MM.1S (cell line): ENCODE results near the gene MGARP.

Experiments used
- DNase-seq: peaks from one replicate; pipeline ENCODE4 v3.0.0-alpha.2; 2015
- H2AFZ ChIP-seq: fragments of 300-600 bp; sonication (generic); 2 replicates; pipeline ENCODE4 v1.6.0; 2016; ENCODE audit warnings: antibody characterized with exemption, low read length
- H3F3A ChIP-seq: fragments of 300-600 bp; sonication (generic); 2 replicates; pipeline ENCODE4 v1.6.1; 2016; ENCODE audit warnings: mild to moderate bottlenecking, antibody characterized with exemption, low read length, moderate library complexity, mixed read lengths; ENCODE audit not compliant: insufficient read depth
- H3K27ac ChIP-seq: fragments of 300-600 bp; sonication (generic); 2 replicates; pipeline ENCODE4 v1.5.1; 2016; ENCODE audit warnings: mild to moderate bottlenecking, low read length
- H3K27me3 ChIP-seq: fragments of 300-600 bp; sonication (generic); replicated peaks from 2 replicates; pipeline ENCODE4 v1.6.0; 2016; ENCODE audit warnings: low read length; ENCODE audit not compliant: insufficient read depth
- H3K36me3 ChIP-seq: fragments of 300-600 bp; sonication (generic); replicated peaks from 2 replicates; pipeline ENCODE4 v1.6.1; 2016; ENCODE audit warnings: mild to moderate bottlenecking, low read length, mixed read lengths; ENCODE audit not compliant: insufficient read depth
- H3K4me1 ChIP-seq: fragments of 300-600 bp; sonication (generic); 2 replicates; pipeline ENCODE4 v1.6.1; 2016; ENCODE audit warnings: low read length, mixed read lengths
- H3K4me2 ChIP-seq: fragments of 300-600 bp; sonication (generic); 2 replicates; pipeline ENCODE4 v1.6.0; 2016; ENCODE audit warnings: low read depth, low read length
- H3K4me3 ChIP-seq: fragments of 300-600 bp; sonication (generic); 2 replicates; pipeline ENCODE4 v1.5.1; 2016; ENCODE audit warnings: low read length, mixed read lengths
- H3K79me2 ChIP-seq: fragments of 300-600 bp; sonication (generic); 2 replicates; pipeline ENCODE4 v1.6.1; 2016; ENCODE audit warnings: mixed run types, low read length, mixed read lengths
- H3K9ac ChIP-seq: fragments of 300-600 bp; sonication (generic); 2 replicates; pipeline ENCODE4 v1.6.1; 2016; ENCODE audit warnings: low read length, mixed read lengths
- H3K9me2 ChIP-seq: fragments of 300-600 bp; sonication (generic); replicated peaks from 2 replicates; pipeline ENCODE4 v1.6.1; 2016; ENCODE audit warnings: mild to moderate bottlenecking, low read length, mixed read lengths; ENCODE audit not compliant: insufficient read depth
- H3K9me3 ChIP-seq: fragments of 300-600 bp; sonication (generic); replicated peaks from 2 replicates; pipeline ENCODE4 v1.6.1; 2016; ENCODE audit warnings: mild to moderate bottlenecking, low read length, mixed read lengths; ENCODE audit not compliant: insufficient read depth
- H4K20me1 ChIP-seq: fragments of 300-600 bp; sonication (generic); 2 replicates; pipeline ENCODE4 v1.6.1; 2016; ENCODE audit warnings: mild to moderate bottlenecking, low read length, moderate library complexity, mixed read lengths; ENCODE audit not compliant: insufficient read depth
- EZH2 ChIP-seq: fragments of 300-600 bp; sonication (generic); optimal IDR thresholded peaks from 2 replicates; pipeline ENCODE3; 2017; ENCODE audit warnings: low read depth, mild to moderate bottlenecking, antibody characterized with exemption, low read length, mixed read lengths
- EZH2phosphoT487 ChIP-seq: fragments of 300-600 bp; sonication (generic); IDR thresholded peaks from 2 replicates; pipeline ENCODE4 v1.6.1; 2018; ENCODE audit warnings: antibody characterized with exemption, low read length
- TF ChIP-seq, protein P1 (sequence below): fragments of 300-600 bp; sonication (generic); IDR thresholded peaks from 2 replicates; pipeline ENCODE4 v1.5.1; 2016; ENCODE audit warnings: antibody characterized with exemption, low read length, mixed read lengths

The MGARP gene

DNA sequence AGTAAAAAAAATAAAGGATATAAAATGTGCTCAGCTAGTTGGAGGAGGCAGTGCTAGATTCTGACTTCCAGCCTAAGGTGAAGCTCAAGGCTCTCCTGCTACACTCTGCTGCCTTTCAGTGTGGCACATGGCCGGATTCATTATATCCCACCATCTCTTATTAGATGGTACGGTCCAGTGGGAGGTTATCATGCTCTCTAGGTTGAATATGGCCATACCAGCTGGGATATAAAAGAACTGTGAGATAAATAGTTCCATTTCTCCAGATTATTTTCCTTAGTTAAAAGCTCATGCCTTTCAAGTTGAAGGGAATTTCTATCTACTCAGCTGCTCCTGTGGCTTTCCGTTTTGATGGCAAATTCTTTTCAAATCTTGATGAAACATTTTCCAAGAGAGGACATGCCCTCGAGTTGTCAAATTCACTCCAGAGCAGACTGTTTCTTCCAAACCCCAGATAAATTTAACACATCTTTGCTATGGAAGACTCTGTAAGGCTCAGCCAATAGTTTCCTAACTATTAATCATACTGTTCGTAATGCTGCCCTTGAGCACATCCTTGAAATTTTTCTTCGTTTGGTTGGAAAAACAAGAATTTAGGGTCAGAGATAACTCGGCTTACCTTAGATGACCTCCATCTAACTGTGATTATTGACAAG, 2.2 kb upstream of the MGARP start:
- Histone ChIP-seq H3K4me2 (no peak overlapping the region), H2AFZ (no peak overlapping the region), H3K4me1 (peaks cover 7% of the 10 kb centered on the region), H3K79me2 (no peaks in the 10 kb centered on the region), H3K9me2 (no peaks in the 10 kb centered on the region), H4K20me1 (no peaks in the 10 kb centered on the region), H3K27ac (no peak overlapping the region), H3K9ac (no peak overlapping the region), H3K9me3 (no peaks in the 10 kb centered on the region), H3K4me3 (no peak overlapping the region), H3K36me3 (no peaks in the 10 kb centered on the region), H3F3A (no peaks in the 10 kb centered on the region), H3K27me3 (no peaks in the 10 kb centered on the region)
- DNase-seq, result no peak
- TF ChIP-seq EZH2phosphoT487 (no peak), EZH2 (no peak)
- TF ChIP-seq, protein P1, sequence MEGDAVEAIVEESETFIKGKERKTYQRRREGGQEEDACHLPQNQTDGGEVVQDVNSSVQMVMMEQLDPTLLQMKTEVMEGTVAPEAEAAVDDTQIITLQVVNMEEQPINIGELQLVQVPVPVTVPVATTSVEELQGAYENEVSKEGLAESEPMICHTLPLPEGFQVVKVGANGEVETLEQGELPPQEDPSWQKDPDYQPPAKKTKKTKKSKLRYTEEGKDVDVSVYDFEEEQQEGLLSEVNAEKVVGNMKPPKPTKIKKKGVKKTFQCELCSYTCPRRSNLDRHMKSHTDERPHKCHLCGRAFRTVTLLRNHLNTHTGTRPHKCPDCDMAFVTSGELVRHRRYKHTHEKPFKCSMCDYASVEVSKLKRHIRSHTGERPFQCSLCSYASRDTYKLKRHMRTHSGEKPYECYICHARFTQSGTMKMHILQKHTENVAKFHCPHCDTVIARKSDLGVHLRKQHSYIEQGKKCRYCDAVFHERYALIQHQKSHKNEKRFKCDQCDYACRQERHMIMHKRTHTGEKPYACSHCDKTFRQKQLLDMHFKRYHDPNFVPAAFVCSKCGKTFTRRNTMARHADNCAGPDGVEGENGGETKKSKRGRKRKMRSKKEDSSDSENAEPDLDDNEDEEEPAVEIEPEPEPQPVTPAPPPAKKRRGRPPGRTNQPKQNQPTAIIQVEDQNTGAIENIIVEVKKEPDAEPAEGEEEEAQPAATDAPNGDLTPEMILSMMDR, result no peak

DNA sequence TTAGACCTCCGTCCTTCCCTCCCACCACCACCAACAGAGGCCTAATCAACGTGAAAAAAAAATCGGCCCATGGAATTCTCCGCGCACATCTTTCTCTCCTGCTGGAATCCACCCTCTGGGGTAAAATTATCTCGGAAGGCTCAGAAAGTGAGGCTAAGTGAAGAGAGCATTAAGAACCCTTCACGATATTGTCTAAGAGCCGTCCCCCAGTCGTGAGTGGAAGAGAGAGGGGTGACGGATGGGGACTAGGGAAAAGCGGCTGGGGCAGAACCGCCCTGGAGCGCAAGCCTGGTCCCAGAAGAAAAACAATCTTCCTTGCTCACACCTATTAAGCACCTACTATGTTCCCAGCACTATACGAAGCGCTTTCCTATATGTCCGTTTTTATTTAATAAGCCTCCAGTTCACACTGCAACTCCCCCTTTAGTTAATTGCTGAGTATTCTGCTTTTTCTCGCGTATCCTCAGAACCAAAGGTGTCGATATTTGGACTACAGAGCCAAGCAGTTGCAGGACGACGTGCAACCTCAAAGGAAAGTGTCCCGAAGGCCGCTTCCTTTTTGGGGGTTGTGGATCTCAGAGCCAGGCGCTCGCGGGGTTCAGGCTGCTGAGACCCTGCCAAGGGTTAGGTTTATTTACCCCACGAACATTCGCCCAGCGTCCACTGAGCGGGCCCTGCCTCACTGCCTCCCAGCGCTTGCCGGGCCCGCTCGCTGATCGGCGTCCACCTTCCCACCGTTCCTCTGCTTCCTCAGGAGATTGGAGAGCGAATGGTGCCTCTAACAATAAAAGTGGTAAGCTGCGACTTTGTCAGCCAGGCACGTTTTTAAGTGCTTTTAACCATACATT, 889 bp downstream of the MGARP start:
- Histone ChIP-seq H3K36me3 (no peaks in the 10 kb centered on the region), H3K9me3 (no peaks in the 10 kb centered on the region), H3K4me2 (peak overlapping the region; percentile 89), H3F3A (no peaks in the 10 kb centered on the region), H2AFZ (peak overlapping the region; percentile 67), H3K79me2 (no peaks in the 10 kb centered on the region), H3K9ac (peak overlapping the region; percentile 24; the same call in 1 of the 2 replicates), H3K9me2 (no peaks in the 10 kb centered on the region), H3K27ac (no peak overlapping the region), H4K20me1 (no peaks in the 10 kb centered on the region), H3K4me1 (peaks cover 7% of the 10 kb centered on the region), H3K4me3 (peak overlapping the region; percentile 56), H3K27me3 (no peaks in the 10 kb centered on the region)
- no peak for TF ChIP-seq EZH2
- TF ChIP-seq, protein P1, result no peak
- TF ChIP-seq EZH2phosphoT487, result no peak
- DNase-seq, result no peak

DNA sequence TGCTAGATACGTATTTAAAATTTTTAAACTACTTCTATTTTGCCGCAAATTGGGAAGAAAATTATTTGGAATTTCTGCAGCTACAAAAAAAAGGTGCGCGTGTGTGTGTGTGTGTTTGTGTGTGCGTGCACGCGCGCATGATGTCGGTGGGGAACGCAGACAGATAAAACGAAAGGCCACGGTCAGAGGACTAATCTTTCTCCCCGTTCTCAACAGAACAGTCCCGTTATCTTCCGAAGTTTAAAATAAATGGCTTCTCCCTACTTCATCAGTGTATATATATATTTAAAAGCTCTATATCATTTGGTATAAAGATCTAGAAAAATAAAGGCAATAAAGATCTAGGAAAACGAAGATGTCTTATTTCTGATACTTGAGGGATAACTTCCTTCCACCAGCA, 1.5 kb downstream of the MGARP start:
- DNase-seq, result no peak
- TF ChIP-seq EZH2phosphoT487 (no peak), EZH2 (no peak)
- TF ChIP-seq, protein P1, result no peak
- no peaks in the 10 kb centered on the region for H3K36me3 ChIP-seq
- H2AFZ ChIP-seq, result no peak overlapping the region
- H3K9ac ChIP-seq, result no peak overlapping the region
- no peak overlapping the region for H3K4me2 ChIP-seq
- H3K9me3 ChIP-seq, result no peaks in the 10 kb centered on the region
- no peaks in the 10 kb centered on the region for H3K79me2 ChIP-seq
- H3F3A ChIP-seq, result no peaks in the 10 kb centered on the region
- no peaks in the 10 kb centered on the region for H3K9me2 ChIP-seq
- H3K4me1 ChIP-seq, result peaks cover 4% of the 10 kb centered on the region
- H3K27ac ChIP-seq, result no peak overlapping the region
- no peaks in the 10 kb centered on the region for H3K27me3 ChIP-seq
- H3K4me3 ChIP-seq, result no peak overlapping the region
- H4K20me1 ChIP-seq, result no peaks in the 10 kb centered on the region
